GM19193 (cell line): ENCODE results near the gene MMP19.

Source experiments
- POLR2A ChIP-seq: IDR thresholded peaks from 4 replicates; pipeline ENCODE4 v1.6.1; 2011; ENCODE audit not compliant: insufficient read depth, insufficient read length; ENCODE audit errors: extremely low read depth

MMP19 gene

GRCh38 chr12:55842681-55843429 lies at the start of gene MMP19:
MMP19 (minus strand) TSS chr12:55842936; CDS start chr12:55842830, 106 bp downstream.
- TF ChIP-seq POLR2A, result no peak

GRCh38 chr12:55891310-55891709 lies 48.6 kb upstream of the MMP19 start:
- no peak for TF ChIP-seq POLR2A

- no peak for TF ChIP-seq POLR2A
These were observed 42.4 kb upstream of the MMP19 start for GRCh38 chr12:55885113-55885512.

GRCh38 chr12:55877824-55878223 lies 35.1 kb upstream of the MMP19 start:
- TF ChIP-seq POLR2A, result no peak

- no peak for TF ChIP-seq POLR2A
These were observed 33.1 kb upstream of the MMP19 start for GRCh38 chr12:55875704-55876467.

GRCh38 chr12:55874443-55874842 lies 31.7 kb upstream of the MMP19 start:
- TF ChIP-seq POLR2A, result no peak

- no peak for TF ChIP-seq POLR2A
These were observed 22.6 kb upstream of the MMP19 start for GRCh38 chr12:55865327-55865726.

- no peak for TF ChIP-seq POLR2A
These were observed 19.6 kb upstream of the MMP19 start for GRCh38 chr12:55862286-55862685.

GRCh38 chr12:55861871-55862270 lies 19.1 kb upstream of the MMP19 start:
- TF ChIP-seq POLR2A, result no peak

- TF ChIP-seq POLR2A, result no peak
These were observed 18.7 kb upstream of the MMP19 start for GRCh38 chr12:55861396-55861795.

- no peak for TF ChIP-seq POLR2A
These were observed 10.0 kb upstream of the MMP19 start for GRCh38 chr12:55852740-55853139.

- no peak for TF ChIP-seq POLR2A
These were observed 8.2 kb upstream of the MMP19 start for GRCh38 chr12:55850893-55851292.

GRCh38 chr12:55850401-55850800 lies 7.7 kb upstream of the MMP19 start:
- no peak for TF ChIP-seq POLR2A

GRCh38 chr12:55849616-55850343 lies 7.0 kb upstream of the MMP19 start:
- no peak for TF ChIP-seq POLR2A

- TF ChIP-seq POLR2A, result no peak
These were observed 5.0 kb upstream of the MMP19 start for GRCh38 chr12:55847603-55848291.

- no peak for TF ChIP-seq POLR2A
These were observed 4.3 kb upstream of the MMP19 start for GRCh38 chr12:55847033-55847432.
